Esophagus squamous epithelium (tissue), 4 donors: ENCODE measurements around the gene TCEAL1.

Experiments used
- CTCF ChIP-seq, 6 experiments: fragments of 450-650 bp in 4 of 6; fragments of 200-600 bp in 2 of 6; sonication (generic) in 2 of 6; IDR thresholded peaks; one replicate each; pipeline ENCODE4 v1.5.1; 2016 to 2019; ENCODE audit warnings: antibody characterized with exemption in 6 of 6, mild to moderate bottlenecking in 4 of 6, moderate library complexity in 4 of 6
- POLR2A ChIP-seq, 4 donors: fragments of 450-650 bp; IDR thresholded peaks; one replicate each; pipeline ENCODE4 v1.6.1; 2017; ENCODE audit warnings: antibody characterized with exemption in 4 of 4, mild to moderate bottlenecking in 4 of 4, moderate library complexity in 3 of 4

- no peak for TF ChIP-seq CTCF (IDR thresholded peaks at IDR 0.05)
- no peak for TF ChIP-seq POLR2A (IDR thresholded peaks at IDR 0.05)
Measured at GRCh38 chrX:103610282-103610681, 18.5 kb upstream of the TCEAL1 start.
